ENCODE measurements around the gene UBE2D1.

The UBE2D1 gene

DNA sequence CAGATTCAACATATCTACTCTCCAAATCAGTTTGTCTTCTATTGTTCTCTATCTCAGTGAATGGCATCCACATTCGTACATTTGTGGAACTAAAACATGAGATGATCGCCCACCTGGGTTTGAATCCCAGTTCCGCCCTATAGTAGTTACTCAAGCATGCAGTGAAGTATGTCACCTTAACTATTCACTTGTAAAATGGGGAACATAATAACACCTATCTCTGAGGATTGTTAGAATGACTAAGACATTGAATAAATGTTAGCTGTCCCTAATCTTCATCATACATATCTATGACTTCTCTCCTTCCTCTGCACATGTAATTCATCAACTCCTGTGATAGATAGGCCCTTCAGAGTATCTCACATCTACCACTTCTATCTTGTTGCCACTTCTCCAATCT is 24.7 kb downstream of the UBE2D1 start:
- TF ChIP-seq CTCF (IDR thresholded peaks at IDR 0.05; ENCODE audit: insufficient read depth, low read depth, low read length, missing control alignments) = no peak
- H3K4me3 ChIP-seq (ENCODE audit: low read length) = no peak overlapping the region
- no peak for DNase-seq (ENCODE audit: low read depth)

DNA sequence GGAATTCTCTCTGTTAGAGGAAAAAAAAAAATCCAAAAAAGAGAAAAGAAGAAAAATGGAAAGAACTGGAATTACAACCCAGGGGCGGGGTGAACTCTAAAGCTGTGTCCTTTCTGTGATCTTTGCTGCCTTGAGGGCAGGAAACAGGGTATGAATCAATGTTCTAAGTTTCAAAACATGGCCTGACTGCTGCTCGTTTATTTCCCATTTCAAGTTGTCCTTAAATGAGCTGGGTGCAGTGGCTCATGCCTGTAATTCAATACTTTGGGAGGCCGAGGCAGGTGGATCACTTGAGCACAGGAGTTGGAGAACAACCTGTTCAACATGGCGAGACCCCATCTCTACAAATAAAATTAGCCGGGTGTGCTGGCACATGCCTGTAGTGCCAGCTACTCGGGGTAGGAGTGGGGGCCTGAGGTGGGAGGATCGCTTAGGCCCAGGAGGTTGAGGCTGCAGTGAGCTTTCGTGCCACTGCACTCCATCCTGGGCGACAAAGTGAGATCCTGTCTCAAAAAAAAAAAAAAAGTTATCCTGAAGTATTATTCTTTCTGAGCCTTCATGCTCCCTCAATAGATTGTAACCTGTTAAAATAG is 25.7 kb downstream of the UBE2D1 start:
- DNase-seq (ENCODE audit: low read depth) = peak; percentile 75
- TF ChIP-seq CTCF (IDR thresholded peaks at IDR 0.05; ENCODE audit: insufficient read depth, low read depth, low read length, missing control alignments) = no peak
- H3K4me3 ChIP-seq (ENCODE audit: low read length) = no peak overlapping the region

DNA sequence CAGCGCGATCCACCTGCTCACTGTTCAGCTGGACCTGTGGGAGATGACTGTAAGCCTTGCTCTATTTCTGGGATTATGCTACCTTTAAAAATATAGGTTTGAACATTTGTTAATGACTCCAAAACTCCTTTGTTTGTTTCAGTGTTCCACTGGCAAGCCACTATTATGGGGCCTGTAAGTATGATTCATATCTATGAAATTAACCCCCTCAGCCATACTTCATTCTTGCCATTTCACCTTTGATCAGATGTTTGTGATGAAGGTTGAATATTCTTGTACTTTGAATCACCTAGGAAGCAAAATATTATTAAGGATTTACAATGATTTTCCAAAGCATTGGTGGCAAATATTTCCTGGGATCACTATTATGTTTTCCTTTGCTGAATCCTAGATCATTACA is 26.5 kb downstream of the UBE2D1 start:
- H3K4me3 ChIP-seq (ENCODE audit: low read length) = no peak overlapping the region
- TF ChIP-seq CTCF (IDR thresholded peaks at IDR 0.05; ENCODE audit: insufficient read depth, low read depth, low read length, missing control alignments) = no peak
- no peak for DNase-seq (ENCODE audit: low read depth)

GRCh38 chr10:58362027-58362789 is 27.4 kb downstream of the UBE2D1 start:
- no peak for DNase-seq (ENCODE audit: low read depth)
- H3K4me3 ChIP-seq (ENCODE audit: low read length) = no peak overlapping the region
- TF ChIP-seq CTCF (IDR thresholded peaks at IDR 0.05; ENCODE audit: insufficient read depth, low read depth, low read length, missing control alignments) = no peak

GRCh38 chr10:58367069-58367468 is 32.3 kb downstream of the UBE2D1 start:
- DNase-seq (ENCODE audit: low read depth) = no peak
- TF ChIP-seq CTCF (IDR thresholded peaks at IDR 0.05; ENCODE audit: insufficient read depth, low read depth, low read length, missing control alignments) = no peak
- H3K4me3 ChIP-seq (ENCODE audit: low read length) = no peak overlapping the region

DNA sequence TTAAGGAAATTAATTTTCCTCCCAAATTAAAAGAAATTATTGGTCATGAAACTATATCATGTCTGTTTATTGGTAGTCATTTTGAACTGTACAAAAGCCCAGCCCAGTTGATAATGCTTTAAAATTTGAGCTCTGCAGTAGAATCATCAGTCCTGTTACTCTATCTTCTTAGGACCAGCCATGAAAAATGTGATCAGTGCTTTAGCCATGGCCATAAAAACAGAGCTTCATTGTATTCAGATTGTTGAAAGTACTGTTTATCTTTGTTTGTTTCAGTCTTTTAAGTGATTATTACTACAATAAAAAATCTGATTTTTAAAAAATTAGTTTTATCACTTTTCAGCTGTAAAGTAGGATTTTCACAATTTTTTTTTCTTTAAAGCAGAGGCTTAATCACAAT is 36.7 kb downstream of the UBE2D1 start:
- no peak for DNase-seq (ENCODE audit: low read depth)
- no peak overlapping the region for H3K4me3 ChIP-seq (ENCODE audit: low read length)
- TF ChIP-seq CTCF (IDR thresholded peaks at IDR 0.05; ENCODE audit: insufficient read depth, low read depth, low read length, missing control alignments) = no peak

All from epithelial cell of esophagus (primary cell).